Left forelimb (tissue), 1 donor: ENCODE measurements around the gene FAM184A.

Experiments used
- DNase-seq: peaks from one replicate; pipeline ENCODE4 v3.0.0-alpha.2; 2018; ENCODE audit warnings: low spot score

Gene FAM184A

DNA sequence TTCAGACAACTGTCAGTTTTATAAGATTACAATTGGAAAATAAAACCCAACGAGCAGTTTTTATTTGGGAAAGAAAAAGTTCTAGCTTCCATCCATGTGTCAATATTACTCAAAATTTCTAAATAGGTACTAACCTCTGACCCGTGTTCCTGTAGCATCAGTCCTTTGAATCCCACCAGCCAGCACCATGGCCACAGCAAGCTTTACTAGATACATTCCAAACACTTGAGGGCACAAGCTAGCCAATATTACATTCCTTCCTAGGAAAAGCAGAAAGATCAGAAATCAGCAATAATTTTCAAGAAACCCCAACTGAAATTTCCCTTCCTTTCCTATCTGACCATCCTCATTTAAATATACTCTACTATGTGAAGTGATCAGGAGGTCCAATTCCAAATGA lies 165.3 kb downstream of the FAM184A start:
- DNase-seq, result no peak

DNA sequence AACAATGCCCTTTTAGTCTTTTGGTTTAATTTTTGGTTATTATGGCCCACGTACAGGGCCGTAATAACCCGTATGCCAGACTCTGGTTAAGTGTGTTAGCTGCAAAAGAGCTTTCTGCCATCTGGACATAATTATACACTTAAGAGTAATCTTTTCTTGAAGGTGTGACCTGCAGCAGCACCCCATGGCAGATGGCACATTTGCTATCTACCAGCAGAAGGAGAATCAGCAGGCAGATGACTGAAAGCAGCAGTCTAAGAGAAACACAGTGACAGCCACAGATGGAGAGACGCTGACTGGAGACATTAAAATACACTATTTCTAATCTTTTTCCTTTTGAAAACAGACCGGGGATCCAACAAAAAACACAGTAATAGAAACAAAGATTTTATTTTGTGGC lies 165.8 kb downstream of the FAM184A start:
- no peak for DNase-seq
